ENCODE measurements around the gene OCA2. TPM values are rescaled to one million over a fixed set of nuclear protein-coding genes. Genes with fewer than 3 reads are reported as not detected.

The OCA2 gene
- total and polyA plus RNA-seq, 2 of the 4 experiments (the other 2 are of a cell fraction) = under 0.01 to 0.03 TPM

GRCh38 chr15:28099555-28100140 lies 533 bp upstream of the OCA2 start:
- POLR2A ChIA-PET (ENCODE audit: unreplicated experiment) = no interaction called here
- Histone ChIP-seq H3K27me3 (ENCODE audit: control insufficient read depth, insufficient read depth, low read length) (peaks cover 55% of the 10 kb centered on the region), H4K20me1 (ENCODE audit: insufficient read depth, low read length) (no peaks in the 10 kb centered on the region), H4K5ac (ENCODE audit: low read depth, low read length) (no peak overlapping the region), H3K27ac (ENCODE audit: insufficient read depth, low read length) (no peak overlapping the region), H2BK120ac (ENCODE audit: low read depth, low read length) (no peak overlapping the region), H3K36me3 (ENCODE audit: control insufficient read depth, insufficient read depth, low read length) (no peaks in the 10 kb centered on the region), H2AK9ac (replicated peaks; ENCODE audit: low read depth, low read length, poor library complexity) (peak overlapping the region; percentile 13), H3K9me3 (ENCODE audit: control insufficient read depth, insufficient read depth, low read length) (no peaks in the 10 kb centered on the region), H3K4me3 (ENCODE audit: insufficient read depth, low read depth, low read length) (no peak overlapping the region), H3K18ac (ENCODE audit: low read depth, low read length) (no peak overlapping the region), H3K56ac (ENCODE audit: extremely low read depth, insufficient read depth, low read length) (no peak overlapping the region), H3K14ac (replicated peaks; ENCODE audit: low read depth, low read length) (no peak overlapping the region), H2BK5ac (ENCODE audit: low read depth, low read length, poor library complexity, severe bottlenecking) (no peak overlapping the region), H3K23ac (ENCODE audit: low read depth, low read length) (no peak overlapping the region), H3K9ac (ENCODE audit: low read depth, low read length) (no peak overlapping the region), H3K4me1 (ENCODE audit: control insufficient read depth, insufficient read depth, low read length) (peaks cover 2% of the 10 kb centered on the region; the same call in 1 of the 2 replicates), H4K8ac (ENCODE audit: low read depth in 2 of 2, low read length in 2 of 2) (no peak overlapping the region), H2BK15ac (ENCODE audit: low read depth, low read length) (no peak overlapping the region), H2AK5ac (ENCODE audit: low read depth, low read length) (no peak overlapping the region), H2AFZ (replicated peaks; ENCODE audit: low read length, poor library complexity) (peak overlapping the region; percentile 67), H4K91ac (ENCODE audit: insufficient read depth, low read depth, low read length) (no peak overlapping the region), H2BK20ac (ENCODE audit: low read depth, low read length) (no peak overlapping the region), H3K79me1 (ENCODE audit: low read depth in 1 of 2, low read length in 2 of 2) (no peaks in the 10 kb centered on the region), H3K4ac (ENCODE audit: low read depth, low read length) (no peak overlapping the region), H3K4me2 (ENCODE audit: low read depth, low read length) (peak overlapping the region; percentile 26; the same call in 1 of the 2 replicates), H3K9me1 (ENCODE audit: insufficient read depth, low read length) (no peaks in the 10 kb centered on the region)
- in situ Hi-C loops (cut with MboI; ENCODE audit: low sequenced_read_pairs) = loop anchor here (25.0 kb wide), 1 partner anchor 1212 kb away; no protein-coding TSS in a partner anchor
- dilution Hi-C loops (cut with HindIII; ENCODE audit: low sequenced_read_pairs, unreplicated experiment) = no loop called here
- ATAC-seq (ENCODE audit: low read depth) (no peak; the same call in 1 of the 2 replicates), DNase-seq (no peak)
- WGBS, 2 experiments (ENCODE audit: extremely low coverage in 2 of 2, insufficient read length in 1 of 2) = 19% methylated on average over 13 of the region's 16 CpGs; no CpG with 5 or more reads in 1 of the 2 experiments
- no TSS peak for BruUV-seq (replicated peaks)
- intact Hi-C loops (cut with micrococcal nuclease) = no loop called here
- CTCF ChIA-PET = interaction anchor here (1.6 to 1.7 kb wide), 2 partner anchors 8 to 26 kb away, joined by 4 to 6 read pairs; no protein-coding TSS in a partner anchor
- TF ChIP-seq RFX5 (IDR thresholded peaks at IDR 0.05; ENCODE audit: low read depth, low read length) (no peak), NFE2L2 (IDR thresholded peaks at IDR 0.05; ENCODE audit: low read depth, low read length) (no peak), BHLHE40 (IDR thresholded peaks at IDR 0.05; ENCODE audit: low read depth, low read length) (no peak), ELK1 (IDR thresholded peaks at IDR 0.05; ENCODE audit: borderline replicate concordance, low read depth, low read length) (no peak), MXI1 (IDR thresholded peaks at IDR 0.05; ENCODE audit: borderline replicate concordance, low read depth, low read length) (no peak), USF2 (IDR thresholded peaks at IDR 0.05; ENCODE audit: low read depth, low read length) (no peak), MAZ (IDR thresholded peaks at IDR 0.05; ENCODE audit: borderline replicate concordance, low read depth, low read length) (no peak), CTCF (conservative IDR thresholded peaks at IDR 0.05; ENCODE audit: low read depth, low read length) (no peak), MAFK (IDR thresholded peaks at IDR 0.05; ENCODE audit: low read depth, low read length) (no peak), CHD1 (IDR thresholded peaks at IDR 0.05; ENCODE audit: low read depth, low read length) (no peak), RCOR1 (IDR thresholded peaks at IDR 0.05; ENCODE audit: insufficient replicate concordance, low read length) (no peak), POLR2A (IDR thresholded peaks at IDR 0.05; ENCODE audit: low read depth, low read length) (no peak), RAD21 (IDR thresholded peaks at IDR 0.05; ENCODE audit: low read length) (no peak), CEBPB (IDR thresholded peaks at IDR 0.05; ENCODE audit: low read depth, low read length) (no peak), SMC3 (IDR thresholded peaks at IDR 0.05; ENCODE audit: low read depth, low read length) (no peak), FOS (IDR thresholded peaks at IDR 0.05; ENCODE audit: low read depth, low read length) (no peak)

Measured in IMR-90 (cell line).